HEK293 (cell line): ENCODE data around the gene RPS21.
A peak's percentile ranks its signal among the peaks of the same experiment; 100 is the strongest.

Source experiments
- CTCF ChIA-PET: fragments of 350-600 bp; formaldehyde crosslinking; extraction: SDS; loops from one replicate; lab custom pipeline; 2021; ENCODE audit warnings: antibody characterized with exemption; lab: Yijun Ruan, JAX
- POLR2A ChIA-PET: fragments of 300-600 bp; formaldehyde crosslinking; extraction: SDS; loops from one replicate; lab custom pipeline; 2020; ENCODE audit warnings: antibody characterized with exemption, inconsistent platforms; lab: Yijun Ruan, JAX
- H3K27ac ChIP-seq: fragments of 200-500 bp; sonication (Bioruptor generic); 2 replicates; pipeline ENCODE4 v1.5.1; 2014; ENCODE audit warnings: low read depth, low read length, control low read depth, inconsistent platforms; ENCODE audit errors: extremely low read depth
- H3K36me3 ChIP-seq, 2 experiments: fragments of 200-500 bp in 1 of 2; sonication (Bioruptor generic) in 1 of 2; 1 replicate in 1 of 2; 2 replicates in 1 of 2; pipeline ENCODE4 v1.5.1; 2014 to 2017; ENCODE audit warnings: inconsistent platforms in 2 of 2, low read length in 2 of 2; ENCODE audit not compliant: control insufficient read depth in 2 of 2, insufficient read depth in 1 of 2
- H3K4me1 ChIP-seq: fragments of 200-500 bp; sonication (Bioruptor generic); 2 replicates; pipeline ENCODE4 v1.5.1; 2014; ENCODE audit warnings: mild to moderate bottlenecking, low read length, inconsistent platforms; ENCODE audit not compliant: control insufficient read depth, insufficient read depth
- H3K4me3 ChIP-seq: 2 replicates; pipeline ENCODE4 v1.5.1; 2011; ENCODE audit warnings: low read depth, mild to moderate bottlenecking, control low read depth, low read length, moderate library complexity
- H3K9me3 ChIP-seq: fragments of 200-500 bp; sonication (Bioruptor generic); 2 replicates; pipeline ENCODE4 v1.5.1; 2014; ENCODE audit warnings: low read depth, low read length, inconsistent platforms; ENCODE audit not compliant: control insufficient read depth, insufficient read depth
- ATF2 ChIP-seq: fragments of 450-650 bp; formaldehyde crosslinking; IDR thresholded peaks from 2 replicates; pipeline ENCODE4 v1.5.1; 2016; ENCODE audit warnings: missing biosample characterization, missing genetic modification characterization, low read depth
- BCL6B ChIP-seq: fragments of 450-650 bp; formaldehyde crosslinking; IDR thresholded peaks from 2 replicates; pipeline ENCODE4 v1.5.1; 2017; ENCODE audit warnings: missing biosample characterization, missing genetic modification characterization
- FEZF1 ChIP-seq: fragments of 450-650 bp; formaldehyde crosslinking; IDR thresholded peaks from 2 replicates; pipeline ENCODE4 v1.5.1; 2016; ENCODE audit warnings: missing biosample characterization, missing genetic modification characterization
- GLI4 ChIP-seq: fragments of 450-650 bp; formaldehyde crosslinking; IDR thresholded peaks from 2 replicates; pipeline ENCODE4 v1.5.1; 2016; ENCODE audit warnings: missing biosample characterization, missing genetic modification characterization
- GLIS1 ChIP-seq: fragments of 450-650 bp; formaldehyde crosslinking; IDR thresholded peaks from 2 replicates; pipeline ENCODE4 v1.5.1; 2016; ENCODE audit warnings: missing biosample characterization, missing genetic modification characterization
- KLF10 ChIP-seq: fragments of 450-650 bp; IDR thresholded peaks from 2 replicates; pipeline ENCODE4 v1.5.1; 2018; ENCODE audit warnings: missing biosample characterization, mild to moderate bottlenecking, missing genetic modification characterization
- KLF7 ChIP-seq: fragments of 450-650 bp; formaldehyde crosslinking; IDR thresholded peaks from 2 replicates; pipeline ENCODE4 v1.5.1; 2016; ENCODE audit warnings: missing biosample characterization, missing genetic modification characterization, borderline replicate concordance
- PRDM6 ChIP-seq: fragments of 450-650 bp; formaldehyde crosslinking; IDR thresholded peaks from 2 replicates; pipeline ENCODE4 v1.5.1; 2017; ENCODE audit warnings: missing biosample characterization, missing genetic modification characterization
- RBAK ChIP-seq: fragments of 450-650 bp; formaldehyde crosslinking; IDR thresholded peaks from 2 replicates; pipeline ENCODE4 v1.5.1; 2016; ENCODE audit warnings: missing biosample characterization, missing genetic modification characterization
- ZBTB26 ChIP-seq: fragments of 450-650 bp; formaldehyde crosslinking; optimal IDR thresholded peaks from 2 replicates; pipeline ENCODE3; 2016; ENCODE audit warnings: missing biosample characterization, mild to moderate bottlenecking, missing genetic modification characterization
- ZBTB48 ChIP-seq: fragments of 450-650 bp; formaldehyde crosslinking; IDR thresholded peaks from 2 replicates; pipeline ENCODE4 v1.5.1; 2016; ENCODE audit warnings: missing biosample characterization, missing genetic modification characterization
- ZFHX2 ChIP-seq: fragments of 450-650 bp; formaldehyde crosslinking; conservative IDR thresholded peaks from 2 replicates; pipeline ENCODE4 v1.5.1; 2016; ENCODE audit warnings: missing biosample characterization, missing genetic modification characterization
- ZNF10 ChIP-seq: fragments of 450-650 bp; formaldehyde crosslinking; IDR thresholded peaks from 2 replicates; pipeline ENCODE4 v1.5.1; 2017; ENCODE audit warnings: missing biosample characterization, missing genetic modification characterization
- ZNF114 ChIP-seq: fragments of 450-650 bp; formaldehyde crosslinking; IDR thresholded peaks from 2 replicates; pipeline ENCODE4 v1.5.0; 2017; ENCODE audit warnings: missing biosample characterization, missing genetic modification characterization
- ZNF121 ChIP-seq: fragments of 450-650 bp; formaldehyde crosslinking; IDR thresholded peaks from 2 replicates; pipeline ENCODE4 v1.5.1; 2016; ENCODE audit warnings: missing biosample characterization, missing genetic modification characterization
- ZNF133 ChIP-seq: fragments of 450-650 bp; formaldehyde crosslinking; IDR thresholded peaks from 2 replicates; pipeline ENCODE4 v1.5.1; 2016; ENCODE audit warnings: missing biosample characterization, missing genetic modification characterization
- ZNF140 ChIP-seq: fragments of 450-650 bp; formaldehyde crosslinking; IDR thresholded peaks from 2 replicates; pipeline ENCODE4 v1.5.1; 2016; ENCODE audit warnings: missing biosample characterization, missing genetic modification characterization
- ZNF157 ChIP-seq: fragments of 450-650 bp; formaldehyde crosslinking; IDR thresholded peaks from 2 replicates; pipeline ENCODE4 v1.5.1; 2016; ENCODE audit warnings: missing biosample characterization, missing genetic modification characterization
- ZNF174 ChIP-seq: fragments of 450-650 bp; formaldehyde crosslinking; IDR thresholded peaks from 2 replicates; pipeline ENCODE4 v1.5.0; 2017; ENCODE audit warnings: missing biosample characterization, mild to moderate bottlenecking, missing genetic modification characterization
- ZNF292 ChIP-seq: fragments of 450-650 bp; formaldehyde crosslinking; IDR thresholded peaks from 2 replicates; pipeline ENCODE4 v1.5.1; 2016; ENCODE audit warnings: low read depth, missing biosample characterization, missing genetic modification characterization, borderline replicate concordance
- ZNF302 ChIP-seq: fragments of 450-650 bp; formaldehyde crosslinking; IDR thresholded peaks from 2 replicates; pipeline ENCODE4 v1.5.1; 2016; ENCODE audit warnings: missing biosample characterization, missing genetic modification characterization, low read depth
- ZNF391 ChIP-seq: fragments of 450-650 bp; formaldehyde crosslinking; IDR thresholded peaks from 2 replicates; pipeline ENCODE4 v1.5.1; 2016; ENCODE audit warnings: low read depth, missing biosample characterization, missing genetic modification characterization, borderline replicate concordance
- ZNF426 ChIP-seq: fragments of 450-650 bp; formaldehyde crosslinking; IDR thresholded peaks from 2 replicates; pipeline ENCODE4 v1.5.1; 2017; ENCODE audit warnings: missing biosample characterization, missing genetic modification characterization, mild to moderate bottlenecking, inconsistent platforms, moderate library complexity
- ZNF549 ChIP-seq: fragments of 450-650 bp; IDR thresholded peaks from 2 replicates; pipeline ENCODE4 v1.5.1; 2018; ENCODE audit warnings: missing biosample characterization, missing genetic modification characterization, mild to moderate bottlenecking, inconsistent platforms, moderate library complexity
- ZNF600 ChIP-seq: fragments of 450-650 bp; formaldehyde crosslinking; IDR thresholded peaks from 2 replicates; pipeline ENCODE4 v1.5.1; 2016; ENCODE audit warnings: missing biosample characterization, missing genetic modification characterization
- ZNF645 ChIP-seq: fragments of 450-650 bp; formaldehyde crosslinking; IDR thresholded peaks from 2 replicates; pipeline ENCODE4; 2016; ENCODE audit warnings: missing biosample characterization, missing genetic modification characterization
- ZNF664 ChIP-seq: fragments of 450-650 bp; formaldehyde crosslinking; IDR thresholded peaks from 2 replicates; pipeline ENCODE4 v1.5.1; 2016; ENCODE audit warnings: missing biosample characterization, missing genetic modification characterization
- ZNF670 ChIP-seq: fragments of 450-650 bp; formaldehyde crosslinking; IDR thresholded peaks from 2 replicates; pipeline ENCODE4 v1.5.1; 2016; ENCODE audit warnings: missing biosample characterization, missing genetic modification characterization, low read depth
- ZNF768 ChIP-seq: fragments of 450-650 bp; formaldehyde crosslinking; IDR thresholded peaks from 2 replicates; pipeline ENCODE4 v1.5.1; 2018; ENCODE audit warnings: missing biosample characterization, mild to moderate bottlenecking, missing genetic modification characterization
- ZNF776 ChIP-seq: fragments of 450-650 bp; formaldehyde crosslinking; IDR thresholded peaks from 2 replicates; pipeline ENCODE4 v1.5.0; 2017; ENCODE audit warnings: missing biosample characterization, missing genetic modification characterization, borderline replicate concordance
- ZSCAN23 ChIP-seq: fragments of 450-650 bp; formaldehyde crosslinking; IDR thresholded peaks from 2 replicates; pipeline ENCODE4 v1.5.1; 2016; ENCODE audit warnings: missing biosample characterization, missing genetic modification characterization

RPS21 gene

GRCh38 chr20:62387219-62387913 is 463 bp downstream of the RPS21 start:
- CTCF ChIA-PET: interaction anchor here (0.6 to 1.1 kb wide), 5 partner anchors 20 to 119 kb away, joined by 3 to 5 read pairs (median 3); partner anchors contain the start of gene LAMA5
- POLR2A ChIA-PET: interaction anchor here (0.6 to 2.1 kb wide), 18 partner anchors 8 to 1733 kb away, joined by 3 to 14 read pairs (median 6); partner anchors contain the start of genes ADRM1, COL9A3 and LSM14B
- Histone ChIP-seq H3K4me1 (peaks cover 5% of the 10 kb centered on the region; the same call in 1 of the 2 replicates), H3K27ac (peak overlapping the region; percentile 72), H3K9me3 (no peaks in the 10 kb centered on the region), H3K36me3 (peaks cover 9 to 54% of the 10 kb centered on the region in 2 experiments), H3K4me3 (peak overlapping the region; percentile 93)
- TF ChIP-seq ZNF157 (tag by site-specific recombination) (no peak), ZSCAN23 (tag by site-specific recombination) (no peak), KLF10 (no peak), FEZF1 (tag by site-specific recombination) (no peak), KLF7 (no peak), ZNF140 (tag by site-specific recombination) (no peak), ZNF549 (no peak), ZFHX2 (tag by site-specific recombination) (no peak), ZNF768 (tag by site-specific recombination) (no peak), ZNF391 (no peak), ZNF133 (no peak), ZNF174 (tag by site-specific recombination) (no peak), ZBTB48 (tag by site-specific recombination) (peak; percentile 40; the same call in 1 of the 2 replicates), ZNF426 (tag by site-specific recombination) (no peak), ZNF600 (tag by site-specific recombination) (peak; percentile 23; the same call in 1 of the 2 replicates), RBAK (tag by site-specific recombination) (no peak), ZNF292 (tag by site-specific recombination) (no peak), ZNF776 (tag by site-specific recombination) (no peak), ZNF664 (no peak), BCL6B (no peak), ZNF10 (tag by site-specific recombination) (no peak), ZNF645 (no peak), ZNF114 (tag by site-specific recombination) (no peak), ZNF302 (tag by site-specific recombination) (no peak), PRDM6 (no peak), ZNF670 (tag by site-specific recombination) (no peak), ATF2 (tag by site-specific recombination) (no peak), ZBTB26 (peak; percentile 59), GLIS1 (tag by site-specific recombination) (no peak), ZNF121 (tag by site-specific recombination) (no peak), GLI4 (tag by site-specific recombination) (no peak)
